K562 (cell line): Measurements from ENCODE around the gene HPS3. TPM values are rescaled to one million over a fixed set of nuclear protein-coding genes. Genes with fewer than 3 reads are reported as not detected.

Source experiments
- ELF1 ChIP-seq: fragments of 200-800 bp; sonication (Bioruptor generic); IDR thresholded peaks from 2 replicates; pipeline ENCODE4 v1.6.1; 2016; ENCODE audit warnings: missing genetic modification characterization, missing compliant biosample characterization
- HCFC1 ChIP-seq: IDR thresholded peaks from 2 replicates; pipeline ENCODE4 v1.6.1; 2012; ENCODE audit warnings: low read depth, low read length, improper control_type of control experiment
- HEY1 ChIP-seq: fragments of 250-450 bp; sonication (Bioruptor Pico); IDR thresholded peaks from 2 replicates; pipeline ENCODE4 v1.5.0; 2020; ENCODE audit warnings: mild to moderate bottlenecking, moderate library complexity, borderline replicate concordance
- HINFP ChIP-seq: fragments of 450-650 bp; conservative IDR thresholded peaks from 2 replicates; pipeline ENCODE4 v1.6.1; 2016; ENCODE audit warnings: missing genetic modification characterization, low read depth, mild to moderate bottlenecking, control low read depth, missing compliant biosample characterization
- JUND ChIP-seq, 2 experiments: IDR thresholded peaks; 2 replicates in 1 of 2; 3 replicates in 1 of 2; pipeline ENCODE4 v1.6.1; 2011; ENCODE audit warnings: borderline replicate concordance in 2 of 2, low read depth in 2 of 2, low read length in 2 of 2, improper control_type of control experiment in 1 of 2, missing biosample characterization in 1 of 2, missing genetic modification characterization in 1 of 2, missing genetic modification reagents in 1 of 2
- NEUROD1 ChIP-seq: fragments of 150-350 bp; IDR thresholded peaks from 2 replicates; pipeline ENCODE4 v1.6.1; 2014; ENCODE audit warnings: borderline replicate concordance, low read length, low read depth; ENCODE audit not compliant: partially characterized antibody
- POLR2G ChIP-seq: fragments of 200-400 bp; formaldehyde crosslinking; IDR thresholded peaks from 2 replicates; pipeline ENCODE4 v1.6.1; 2017; ENCODE audit warnings: low read depth, mild to moderate bottlenecking, antibody characterized with exemption, low read length, moderate library complexity
- RBM22 ChIP-seq: fragments of 200-400 bp; formaldehyde crosslinking; IDR thresholded peaks from 2 replicates; pipeline ENCODE4 v1.6.1; 2018; ENCODE audit warnings: low read length, low read depth; ENCODE audit not compliant: poor library complexity, severe bottlenecking
- STAT6 ChIP-seq: sonication (generic); formaldehyde crosslinking; IDR thresholded peaks from 2 replicates; pipeline ENCODE4 v1.8.1; 2023; ENCODE audit warnings: mild to moderate bottlenecking, missing genetic modification reagents
- ZNF143 ChIP-seq: sonication (generic); formaldehyde crosslinking; IDR thresholded peaks from 2 replicates; pipeline ENCODE4 v1.9.0; 2022; ENCODE audit warnings: mild to moderate bottlenecking, missing genetic modification reagents
- ZNF212 ChIP-seq: fragments of 450-650 bp; formaldehyde crosslinking; IDR thresholded peaks from 2 replicates; pipeline ENCODE4 v1.4.0; 2020; ENCODE audit warnings: mild to moderate bottlenecking
- ZNF318 ChIP-seq, 2 experiments: fragments of 450-650 bp; IDR thresholded peaks; 2 replicates each; pipeline ENCODE4 v1.6.1; 2016; ENCODE audit warnings: mild to moderate bottlenecking in 2 of 2, borderline replicate concordance in 1 of 2, low read depth in 1 of 2, moderate library complexity in 1 of 2
- polyA plus RNA-seq, 8 experiments: library from polyadenylated mRNA; depleted of rRNA in 4 of 8; stranded (reverse) in 5 of 8; unstranded in 3 of 8; fragments of >200 nt; fragmentation: Nextera tagmentation in 2 of 8; fragmentation: Illumina TruSeq in 1 of 8; extraction: Ambion mirVana in 2 of 8; extraction: Trizol in 1 of 8; gene quantifications; 2 replicates each; pipeline versions ENCODE4 v1.2.1 to v1.2.3, GENCODE V29; 2011 to 2014; ENCODE audit warnings: inconsistent platforms in 1 of 8, missing spikeins in 1 of 8
- total RNA-seq, 7 experiments: library from RNA; depleted of rRNA in 6 of 7; stranded (reverse); fragments of >200 nt in 6 of 7; fragmentation: Illumina TruSeq in 2 of 7; extraction: Trizol in 2 of 7; gene quantifications; 2 replicates each; pipeline versions ENCODE4 v1.2.1 to v1.2.3, GENCODE V29; 2011 to 2021; ENCODE audit warnings: low replicate concordance in 1 of 7
- TF ChIP-seq, protein P1 (sequence below): sonication (generic); formaldehyde crosslinking; IDR thresholded peaks from 2 replicates; pipeline ENCODE4 v1.8.1; 2023; ENCODE audit warnings: mild to moderate bottlenecking, missing genetic modification reagents, moderate library complexity

The HPS3 gene
- total and polyA plus RNA-seq, 9 of the 15 experiments (the other 6 are each of a cell fraction or from before 2014, with no cell fraction given) = 1.2 to 11.3 (median 7.6) TPM

DNA sequence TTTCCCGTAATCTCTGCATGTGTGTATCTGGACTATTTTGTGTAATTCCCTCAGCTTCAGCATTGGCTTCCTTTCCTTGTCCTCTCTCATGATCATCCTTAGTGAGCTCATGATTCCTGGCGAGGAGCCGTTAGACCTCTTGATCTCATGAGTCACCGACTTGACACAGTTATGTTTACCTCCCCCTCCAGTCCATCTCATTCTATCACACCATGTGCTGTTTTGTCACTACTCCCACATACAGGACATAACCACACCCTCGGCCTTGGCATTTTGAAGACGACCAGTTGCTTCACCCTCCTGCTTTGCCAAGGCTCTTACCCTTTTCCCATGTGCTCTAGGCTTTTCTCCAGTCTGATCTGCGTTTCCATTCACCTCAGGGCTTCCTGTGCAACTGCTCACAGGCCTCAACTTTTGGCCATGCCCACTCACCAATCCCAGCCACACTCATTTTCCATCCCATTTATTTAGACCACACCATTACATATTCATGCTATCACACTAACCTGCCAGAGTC is 50.7 kb downstream of the HPS3 start (continued):
- no peak for TF ChIP-seq ZNF318 (IDR thresholded peaks at IDR 0.05; ENCODE audit: borderline replicate concordance in 1 of 2, low read depth in 1 of 2)
- TF ChIP-seq ZNF143 (CRISPR knock-in tag) = no peak
- no peak for TF ChIP-seq NEUROD1
- TF ChIP-seq HINFP (tag) = no peak
- TF ChIP-seq ZNF212 (CRISPR knock-in tag) = no peak
- no peak for TF ChIP-seq HCFC1
- TF ChIP-seq POLR2G = no peak
- TF ChIP-seq HEY1 = no peak
- TF ChIP-seq JUND (IDR thresholded peaks at IDR 0.05; ENCODE audit: borderline replicate concordance, low read depth, low read length) = peak; percentile 97
- TF ChIP-seq JUND (tag; IDR thresholded peaks at IDR 0.05; ENCODE audit: borderline replicate concordance, low read depth, low read length) = peak; percentile 97
- TF ChIP-seq, protein P1, sequence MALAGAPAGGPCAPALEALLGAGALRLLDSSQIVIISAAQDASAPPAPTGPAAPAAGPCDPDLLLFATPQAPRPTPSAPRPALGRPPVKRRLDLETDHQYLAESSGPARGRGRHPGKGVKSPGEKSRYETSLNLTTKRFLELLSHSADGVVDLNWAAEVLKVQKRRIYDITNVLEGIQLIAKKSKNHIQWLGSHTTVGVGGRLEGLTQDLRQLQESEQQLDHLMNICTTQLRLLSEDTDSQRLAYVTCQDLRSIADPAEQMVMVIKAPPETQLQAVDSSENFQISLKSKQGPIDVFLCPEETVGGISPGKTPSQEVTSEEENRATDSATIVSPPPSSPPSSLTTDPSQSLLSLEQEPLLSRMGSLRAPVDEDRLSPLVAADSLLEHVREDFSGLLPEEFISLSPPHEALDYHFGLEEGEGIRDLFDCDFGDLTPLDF (CRISPR knock-in tag) = no peak
- TF ChIP-seq RBM22 = no peak
- no peak for TF ChIP-seq ELF1 (tag)
- no peak for TF ChIP-seq STAT6
